Astrocyte (in vitro differentiated cells and primary cell): ENCODE measurements around the gene MLPH. TPM values are rescaled to one million over a fixed set of nuclear protein-coding genes. Genes with fewer than 3 reads are reported as not detected.

Experiments
- DNase-seq: peaks from one replicate; pipeline ENCODE4 v3.0.0-alpha.2; 2010; ENCODE audit warnings: low read depth
- FAIRE-seq: peaks from 2 replicates; lab custom pipeline; 2011; peaks lifted over from hg19 to GRCh38; lab: Jason Lieb, UNC
- H2AFZ ChIP-seq: 2 replicates; pipeline ENCODE4 v1.6.0; 2012; ENCODE audit warnings: low read depth, low read length, inconsistent platforms
- H3K27ac ChIP-seq: 2 replicates; pipeline ENCODE4 v1.5.1; 2011; ENCODE audit warnings: low read depth, low read length, inconsistent platforms
- H3K27me3 ChIP-seq: 2 replicates; pipeline ENCODE4 v1.6.0; 2011; ENCODE audit warnings: low read length, inconsistent platforms; ENCODE audit not compliant: insufficient read depth
- H3K36me3 ChIP-seq: 2 replicates; pipeline ENCODE4 v1.5.1; 2011; ENCODE audit warnings: low read length, inconsistent platforms; ENCODE audit not compliant: insufficient read depth
- H3K4me1 ChIP-seq: 2 replicates; pipeline ENCODE4 v1.5.1; 2011; ENCODE audit warnings: low read length, inconsistent platforms; ENCODE audit not compliant: insufficient read depth
- H3K4me2 ChIP-seq: 2 replicates; pipeline ENCODE4 v1.6.0; 2012; ENCODE audit warnings: low read length, inconsistent platforms
- H3K4me3 ChIP-seq: 2 replicates; pipeline ENCODE4 v1.5.1; 2011; ENCODE audit warnings: low read depth, mild to moderate bottlenecking, low read length, inconsistent platforms; ENCODE audit not compliant: insufficient read depth
- H3K79me2 ChIP-seq: 2 replicates; pipeline ENCODE4 v1.6.0; 2012; ENCODE audit warnings: mild to moderate bottlenecking, low read length, inconsistent platforms; ENCODE audit not compliant: insufficient read depth
- H3K9ac ChIP-seq: 2 replicates; pipeline ENCODE4 v1.6.0; 2012; ENCODE audit warnings: mild to moderate bottlenecking, low read length, inconsistent platforms
- H3K9me3 ChIP-seq: 2 replicates; pipeline ENCODE4 v1.5.1; 2012; ENCODE audit warnings: low read depth, mild to moderate bottlenecking, low read length, inconsistent platforms; ENCODE audit not compliant: insufficient read depth
- H4K20me1 ChIP-seq: 2 replicates; pipeline ENCODE4 v1.6.0; 2012; ENCODE audit warnings: low read length, inconsistent platforms; ENCODE audit not compliant: insufficient read depth
- H3K27ac Mint-ChIP-seq: one replicate; pipeline ENCODE4 v1.8.0; 2021; ENCODE audit warnings: mild to moderate bottlenecking, mixed read lengths; ENCODE audit not compliant: unreplicated experiment
- H3K27me3 Mint-ChIP-seq: one replicate; pipeline ENCODE4 v1.8.0; 2021; ENCODE audit warnings: low read depth, mixed read lengths; ENCODE audit not compliant: unreplicated experiment
- H3K36me3 Mint-ChIP-seq: one replicate; pipeline ENCODE4 v1.8.0; 2021; ENCODE audit warnings: low read depth, mixed read lengths; ENCODE audit not compliant: unreplicated experiment
- H3K4me1 Mint-ChIP-seq: one replicate; pipeline ENCODE4 v1.8.0; 2021; ENCODE audit warnings: low read depth, mixed read lengths; ENCODE audit not compliant: unreplicated experiment
- H3K4me3 Mint-ChIP-seq: one replicate; pipeline ENCODE4 v1.8.0; 2021; ENCODE audit warnings: mild to moderate bottlenecking, moderate library complexity, mixed read lengths; ENCODE audit not compliant: unreplicated experiment
- H3K9me3 Mint-ChIP-seq: one replicate; pipeline ENCODE4 v1.8.0; 2021; ENCODE audit warnings: mild to moderate bottlenecking, mixed read lengths; ENCODE audit not compliant: unreplicated experiment
- EZH2 ChIP-seq: IDR thresholded peaks from 2 replicates; pipeline ENCODE4 v1.6.1; 2012; ENCODE audit warnings: mild to moderate bottlenecking, low read length, inconsistent platforms; ENCODE audit not compliant: insufficient read depth
- total RNA-seq: library from RNA; stranded (reverse); gene quantifications from 2 replicates; pipeline ENCODE4 v1.2.1, GENCODE V29; 2021
- TF ChIP-seq, protein P1 (sequence below): IDR thresholded peaks from 2 replicates; pipeline ENCODE4 v1.5.1; 2011; ENCODE audit warnings: low read depth, mild to moderate bottlenecking, inconsistent platforms, low read length, moderate library complexity; ENCODE audit not compliant: insufficient read depth

MLPH gene
- total RNA-seq, 1 donor from 2014 or later: 14.2 TPM

DNA sequence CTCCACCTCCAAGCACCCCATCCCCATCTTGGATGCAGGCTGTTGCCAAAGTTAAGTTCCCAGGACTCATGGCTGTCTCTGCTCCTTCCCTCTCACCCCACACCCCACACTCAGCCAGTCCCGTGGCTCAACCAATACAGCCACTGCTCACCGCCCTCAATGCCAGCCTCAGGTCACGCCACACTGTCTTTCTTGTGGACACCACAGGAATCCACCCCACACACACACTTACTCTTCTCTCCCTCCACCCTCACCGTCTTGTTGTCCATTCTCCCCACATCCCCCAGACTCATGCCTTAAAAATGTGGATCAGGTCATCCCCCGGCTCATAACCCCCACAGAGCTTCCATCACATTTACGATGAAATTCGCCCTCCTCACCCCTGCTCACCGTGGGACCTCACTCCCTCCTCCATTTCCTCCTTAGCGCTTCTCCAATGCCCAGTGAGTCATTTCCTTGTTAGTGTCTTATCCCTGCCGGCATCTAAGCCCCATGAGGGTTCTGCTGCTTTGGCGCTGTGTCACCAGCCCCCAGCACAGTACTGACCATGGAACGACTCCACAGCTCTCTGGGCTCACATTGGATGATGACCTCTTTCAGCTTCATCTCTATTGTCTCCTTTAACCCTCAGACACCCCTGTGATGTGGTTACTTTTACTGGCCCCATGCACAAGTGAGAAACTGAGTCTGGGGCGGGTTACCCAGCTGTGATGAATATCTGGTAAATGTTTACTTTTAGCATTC is 13.8 kb downstream of the MLPH start:
- Histone ChIP-seq H3K4me2 (peak overlapping the region; percentile 60), H2AFZ (no peak overlapping the region), H3K27ac (peak overlapping the region; percentile 100), H3K27me3 (no peaks in the 10 kb centered on the region), H3K9me3 (no peaks in the 10 kb centered on the region), H3K4me1 (peaks cover 34% of the 10 kb centered on the region), H4K20me1 (no peaks in the 10 kb centered on the region), H3K4me3 (no peak overlapping the region), H3K36me3 (peaks cover 62% of the 10 kb centered on the region), H3K9ac (peak overlapping the region; percentile 80), H3K79me2 (peaks cover 80% of the 10 kb centered on the region)
- no peak for TF ChIP-seq EZH2
- peaks cover 20% of the 10 kb centered on the region for H3K4me1 Mint-ChIP-seq
- FAIRE-seq: peak; percentile 99
- peak overlapping the region; percentile 85 for H3K27ac Mint-ChIP-seq
- H3K9me3 Mint-ChIP-seq: no peaks in the 10 kb centered on the region
- H3K27me3 Mint-ChIP-seq: peaks cover 5% of the 10 kb centered on the region
- H3K4me3 Mint-ChIP-seq: peak overlapping the region; percentile 21
- DNase-seq: peak; percentile 100
- H3K36me3 Mint-ChIP-seq: peaks cover 18% of the 10 kb centered on the region

DNA sequence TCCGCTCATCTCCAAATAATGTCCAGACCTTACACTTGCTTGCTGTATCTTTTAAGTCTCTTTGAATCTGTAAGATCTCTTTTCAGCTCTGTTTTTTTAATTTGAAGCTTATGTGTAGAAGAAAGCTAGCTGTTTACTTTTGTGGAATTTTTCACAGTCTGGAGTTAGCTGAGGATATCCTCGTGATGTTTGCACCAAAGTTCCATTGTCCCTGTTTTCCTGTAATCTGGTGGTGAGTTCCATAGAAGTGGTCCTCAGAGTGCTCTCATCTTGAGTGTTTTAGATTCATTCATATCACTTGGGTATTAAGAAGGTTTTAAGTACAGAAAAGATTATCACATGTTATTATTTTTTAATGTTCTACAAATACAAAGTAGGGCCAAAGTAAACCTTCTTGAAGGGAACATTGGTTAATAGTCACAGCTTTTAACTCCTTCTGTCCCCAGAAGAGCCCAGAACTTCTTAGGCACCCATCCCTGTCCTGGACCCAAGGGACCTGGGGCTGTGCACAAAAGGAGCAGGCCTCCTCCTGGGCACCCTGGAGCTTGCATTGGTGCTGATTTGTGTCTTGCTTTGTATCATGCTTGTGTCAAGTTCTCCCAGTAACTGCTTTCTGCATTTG is 15.0 kb downstream of the MLPH start:
- Histone ChIP-seq H3K9ac (peak overlapping the region; percentile 80), H3K27ac (peak overlapping the region; percentile 100), H2AFZ (no peak overlapping the region), H3K79me2 (peaks cover 79% of the 10 kb centered on the region), H3K4me2 (peak overlapping the region; percentile 17), H4K20me1 (no peaks in the 10 kb centered on the region), H3K4me1 (peaks cover 28% of the 10 kb centered on the region), H3K36me3 (peaks cover 55% of the 10 kb centered on the region), H3K27me3 (no peaks in the 10 kb centered on the region), H3K4me3 (no peak overlapping the region), H3K9me3 (no peaks in the 10 kb centered on the region)
- Mint-ChIP-seq H3K27me3 (no peaks in the 10 kb centered on the region), H3K27ac (peak overlapping the region; percentile 30), H3K4me3 (no peak overlapping the region), H3K36me3 (peaks cover 9% of the 10 kb centered on the region), H3K4me1 (peaks cover 20% of the 10 kb centered on the region), H3K9me3 (no peaks in the 10 kb centered on the region)
- DNase-seq (peak; percentile 10), FAIRE-seq (no peak)
- TF ChIP-seq, protein P1, sequence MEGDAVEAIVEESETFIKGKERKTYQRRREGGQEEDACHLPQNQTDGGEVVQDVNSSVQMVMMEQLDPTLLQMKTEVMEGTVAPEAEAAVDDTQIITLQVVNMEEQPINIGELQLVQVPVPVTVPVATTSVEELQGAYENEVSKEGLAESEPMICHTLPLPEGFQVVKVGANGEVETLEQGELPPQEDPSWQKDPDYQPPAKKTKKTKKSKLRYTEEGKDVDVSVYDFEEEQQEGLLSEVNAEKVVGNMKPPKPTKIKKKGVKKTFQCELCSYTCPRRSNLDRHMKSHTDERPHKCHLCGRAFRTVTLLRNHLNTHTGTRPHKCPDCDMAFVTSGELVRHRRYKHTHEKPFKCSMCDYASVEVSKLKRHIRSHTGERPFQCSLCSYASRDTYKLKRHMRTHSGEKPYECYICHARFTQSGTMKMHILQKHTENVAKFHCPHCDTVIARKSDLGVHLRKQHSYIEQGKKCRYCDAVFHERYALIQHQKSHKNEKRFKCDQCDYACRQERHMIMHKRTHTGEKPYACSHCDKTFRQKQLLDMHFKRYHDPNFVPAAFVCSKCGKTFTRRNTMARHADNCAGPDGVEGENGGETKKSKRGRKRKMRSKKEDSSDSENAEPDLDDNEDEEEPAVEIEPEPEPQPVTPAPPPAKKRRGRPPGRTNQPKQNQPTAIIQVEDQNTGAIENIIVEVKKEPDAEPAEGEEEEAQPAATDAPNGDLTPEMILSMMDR: no peak
- TF ChIP-seq EZH2: no peak

DNA sequence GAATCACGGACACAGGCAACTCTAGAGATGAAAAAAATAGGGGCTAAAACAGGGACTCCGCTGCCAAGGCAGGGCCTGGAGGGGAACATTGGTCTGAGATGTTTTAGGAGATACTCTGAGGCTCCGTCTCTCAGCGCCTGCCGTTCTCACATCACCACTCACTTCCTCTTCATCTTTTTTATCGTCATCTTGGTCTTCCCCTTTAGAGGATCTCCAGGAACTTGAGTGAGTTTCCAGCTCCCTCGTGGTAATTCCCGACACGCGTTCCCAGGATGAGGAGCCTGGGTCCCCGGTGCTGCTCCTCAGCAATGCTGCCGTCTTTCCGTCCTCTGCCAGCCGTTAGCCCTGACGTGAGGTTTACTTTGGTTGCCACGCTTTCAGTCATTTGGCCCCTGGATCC is 16.1 kb downstream of the MLPH start:
- Histone ChIP-seq H3K27me3 (no peaks in the 10 kb centered on the region), H3K4me3 (no peak overlapping the region), H3K27ac (peak overlapping the region; percentile 100), H3K79me2 (peaks cover 77% of the 10 kb centered on the region), H3K4me2 (no peak overlapping the region), H3K4me1 (peaks cover 28% of the 10 kb centered on the region), H3K9me3 (no peaks in the 10 kb centered on the region), H2AFZ (no peak overlapping the region), H3K9ac (no peak overlapping the region), H3K36me3 (peaks cover 51% of the 10 kb centered on the region), H4K20me1 (no peaks in the 10 kb centered on the region)
- no peak for TF ChIP-seq EZH2
- TF ChIP-seq, protein P1: no peak
- DNase-seq: no peak
- no peak for FAIRE-seq
- Mint-ChIP-seq H3K36me3 (peaks cover 12% of the 10 kb centered on the region), H3K9me3 (no peaks in the 10 kb centered on the region), H3K4me3 (no peak overlapping the region), H3K27ac (no peak overlapping the region), H3K27me3 (peaks cover 4% of the 10 kb centered on the region), H3K4me1 (peaks cover 20% of the 10 kb centered on the region)
